Stimulated activated CD4-positive, alpha-beta T cell treated with anti-CD3 and anti-CD28 coated beads, TNF-alpha, amount 100 ng/mL, for 24 hours (primary cell): Measurements from ENCODE around the gene ETV4.
A peak's percentile ranks its signal among the peaks of the same experiment; 100 is the strongest.

Experiments used
- DNase-seq, 3 experiments: peaks; one replicate each; pipeline ENCODE4 v3.0.0-alpha.2; 2020; ENCODE audit warnings: low read depth in 3 of 3

Gene ETV4

DNA sequence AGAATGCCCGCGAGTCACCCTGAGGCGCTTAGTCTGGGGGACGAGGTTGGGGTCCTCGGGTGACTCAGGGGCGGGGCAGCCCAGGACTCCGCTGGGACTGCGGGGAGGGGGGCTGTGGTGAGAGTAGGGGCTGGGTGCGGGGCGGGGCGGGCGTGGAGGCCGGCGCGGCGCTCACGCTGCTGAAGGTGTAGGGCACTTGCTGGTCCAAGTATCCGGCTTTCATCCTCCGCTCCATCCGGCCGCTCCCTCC is 832 bp downstream of the ETV4 start:
- peak in 1 of 3 experiments; percentile 17 for DNase-seq

DNA sequence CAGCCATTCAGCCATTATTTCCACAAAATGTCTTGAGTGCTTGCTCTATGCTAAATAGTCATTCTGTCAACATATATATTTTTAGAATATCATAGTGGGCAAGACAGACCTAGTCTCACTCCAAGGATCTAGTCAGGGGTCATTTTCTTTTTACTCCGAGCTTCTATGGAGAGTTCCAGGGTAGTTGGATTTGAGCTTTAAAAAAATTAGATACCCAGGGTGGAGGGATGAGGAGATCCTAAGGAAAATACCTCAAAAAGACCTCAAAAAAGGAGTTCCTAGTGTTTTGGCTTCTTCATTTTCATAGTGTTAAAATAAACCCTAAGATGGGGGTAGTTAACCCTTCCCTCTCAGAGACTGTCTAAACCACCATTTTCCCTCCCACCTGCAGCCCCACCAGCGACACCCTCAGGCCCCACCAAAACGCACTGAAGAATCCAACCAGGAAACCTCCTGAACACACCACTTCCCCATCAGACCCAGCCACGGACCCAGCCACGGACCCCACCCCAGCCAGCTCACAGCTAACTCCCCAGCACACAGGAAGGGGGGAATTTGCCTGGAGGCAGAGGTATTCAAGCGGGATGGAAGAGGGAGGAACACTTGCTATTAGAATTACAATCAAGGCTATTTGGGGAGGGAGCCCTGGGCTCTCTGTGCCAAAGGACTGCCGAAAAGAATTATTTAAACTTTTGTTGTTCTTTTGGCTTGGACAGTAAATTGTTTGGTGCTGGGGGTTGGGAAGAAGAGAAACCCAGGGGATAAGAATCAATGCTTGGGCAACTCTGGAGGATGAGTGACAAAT is 2.2 kb downstream of the ETV4 start:
- DNase-seq, result no peak

DNA sequence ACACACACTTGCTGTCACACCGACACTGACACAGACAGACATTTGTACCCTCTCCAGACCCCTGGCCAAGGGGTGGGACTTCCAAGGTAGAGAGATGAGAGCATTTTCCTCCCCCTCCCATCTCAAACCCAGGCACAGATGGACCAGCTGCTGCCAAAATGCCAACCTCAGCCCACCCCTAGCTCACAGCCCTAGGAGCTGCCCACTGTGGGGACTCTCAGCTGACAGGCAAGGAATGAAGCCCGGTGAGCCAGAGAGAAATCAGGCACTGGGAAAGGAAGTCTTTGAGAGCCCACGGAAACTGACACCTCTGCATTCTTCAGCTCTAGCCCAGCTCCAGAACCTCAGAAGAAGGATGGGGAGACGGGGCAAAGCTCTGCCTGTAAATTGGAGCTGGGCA is 2.8 kb downstream of the ETV4 start:
- no peak for DNase-seq

DNA sequence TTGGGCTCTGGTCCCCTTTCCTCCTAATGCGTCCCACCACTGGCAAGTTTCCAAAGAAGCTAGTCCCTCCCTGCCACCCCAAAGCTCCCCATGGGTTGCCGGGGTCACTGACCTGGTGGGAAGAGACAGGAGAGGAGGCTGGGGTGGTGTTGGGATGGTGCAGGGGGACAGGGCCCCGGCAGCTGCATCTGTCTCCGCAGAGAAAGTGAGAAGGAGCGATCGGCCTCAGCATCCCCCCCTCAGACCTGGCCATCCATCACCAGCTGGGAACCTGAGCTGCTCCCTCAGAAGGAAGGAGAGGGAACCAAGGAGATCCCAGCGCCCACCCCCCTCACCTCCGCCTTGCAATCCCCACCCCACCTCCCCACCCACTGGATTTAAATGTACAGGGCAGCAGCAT is 3.3 kb downstream of the ETV4 start:
- no peak for DNase-seq

DNA sequence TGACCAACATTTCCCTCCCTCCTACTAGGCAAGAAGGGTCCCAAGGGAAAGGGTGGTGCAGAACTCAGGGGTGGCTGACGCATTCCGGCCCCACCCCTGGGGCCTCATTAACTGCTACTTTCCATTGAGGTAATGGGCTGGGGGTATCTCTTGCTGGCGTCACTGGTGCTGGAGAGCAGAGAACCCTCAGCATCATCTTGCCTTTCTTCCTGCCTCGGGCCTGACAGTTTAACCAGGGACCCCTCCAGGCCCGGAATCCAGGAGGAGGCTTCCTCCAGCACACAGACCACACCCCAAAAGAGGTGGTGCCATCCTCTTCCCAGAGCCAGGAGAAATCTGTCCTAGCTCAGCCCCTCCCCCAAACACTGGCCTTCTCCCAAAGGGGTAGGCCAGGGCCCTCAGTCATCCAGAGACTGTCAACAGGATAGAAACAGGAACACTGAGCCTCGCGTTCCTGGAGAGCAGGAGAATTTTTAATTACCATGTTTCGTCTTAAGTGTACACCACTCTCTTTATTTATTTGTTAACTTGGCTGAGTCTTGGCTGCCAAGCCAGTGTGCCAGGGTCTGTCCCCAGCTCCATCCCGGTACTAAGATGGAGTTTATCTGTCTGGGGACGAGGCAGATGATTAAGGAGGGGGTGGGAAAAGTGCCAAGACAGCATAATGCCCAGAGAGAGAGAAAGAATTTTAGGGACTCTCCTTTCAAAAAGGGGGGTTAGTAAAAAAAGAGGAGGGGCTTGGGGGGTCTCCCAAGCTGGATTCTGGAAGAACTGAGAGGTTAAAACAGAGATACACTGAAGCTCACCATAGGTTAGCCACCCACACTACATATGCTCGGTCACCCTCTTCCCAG is 5.1 kb downstream of the ETV4 start:
- DNase-seq, result no peak

DNA sequence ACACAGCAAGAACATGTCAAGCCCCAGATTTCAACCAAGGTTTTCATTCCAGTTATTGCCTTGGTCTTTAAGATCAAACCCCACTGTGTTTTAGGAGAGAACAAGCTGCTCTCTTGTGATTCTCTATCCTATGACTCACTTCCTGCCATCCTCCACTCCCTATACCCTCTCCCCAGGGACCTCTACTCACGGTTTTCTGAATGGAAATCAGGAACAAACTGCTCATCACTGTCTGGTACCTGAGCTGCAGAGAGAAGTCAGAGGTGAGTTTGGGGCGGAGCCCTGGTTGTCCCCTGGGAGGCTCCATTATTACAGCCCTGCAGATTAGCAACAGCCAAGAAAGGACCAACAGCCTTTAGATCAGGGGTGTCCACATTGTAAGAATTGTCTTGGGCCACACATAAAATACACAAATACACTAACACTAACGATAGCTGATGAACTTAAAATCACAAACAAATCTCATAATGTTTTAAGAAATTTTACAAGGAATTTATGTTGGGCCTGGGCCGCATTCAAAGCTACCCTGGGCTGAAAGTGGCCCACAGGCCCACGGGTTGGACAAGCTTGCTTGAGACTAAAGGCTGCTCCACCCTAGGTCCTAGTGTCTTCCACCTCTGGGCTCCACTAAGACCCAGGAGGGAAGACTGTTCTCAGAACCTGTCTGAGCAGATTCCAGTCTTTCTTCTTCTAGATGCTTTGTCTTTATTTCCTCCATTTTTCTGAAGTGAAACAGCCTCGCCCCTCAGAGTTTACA is 9.7 kb downstream of the ETV4 start:
- no peak for DNase-seq

DNA sequence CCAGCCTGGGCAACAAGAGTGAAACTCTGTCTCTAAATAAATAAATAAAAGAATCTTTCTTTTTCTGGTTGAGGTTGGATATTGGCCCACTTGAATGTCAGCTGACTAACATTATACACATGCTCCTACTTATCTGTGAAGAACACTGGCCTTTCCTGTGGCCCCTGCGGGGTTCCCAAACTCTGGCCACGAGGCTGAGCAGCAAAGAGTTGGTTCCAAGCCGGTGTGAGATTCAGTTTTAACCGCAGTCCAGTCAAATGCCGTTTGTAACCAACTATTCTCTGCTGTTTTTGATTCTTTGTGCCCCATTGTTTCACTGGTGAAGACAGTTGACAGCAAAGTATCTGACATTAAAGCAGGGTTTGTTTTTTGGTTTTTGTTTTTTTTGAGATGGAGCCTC is 11.2 kb downstream of the ETV4 start:
- DNase-seq, result no peak

DNA sequence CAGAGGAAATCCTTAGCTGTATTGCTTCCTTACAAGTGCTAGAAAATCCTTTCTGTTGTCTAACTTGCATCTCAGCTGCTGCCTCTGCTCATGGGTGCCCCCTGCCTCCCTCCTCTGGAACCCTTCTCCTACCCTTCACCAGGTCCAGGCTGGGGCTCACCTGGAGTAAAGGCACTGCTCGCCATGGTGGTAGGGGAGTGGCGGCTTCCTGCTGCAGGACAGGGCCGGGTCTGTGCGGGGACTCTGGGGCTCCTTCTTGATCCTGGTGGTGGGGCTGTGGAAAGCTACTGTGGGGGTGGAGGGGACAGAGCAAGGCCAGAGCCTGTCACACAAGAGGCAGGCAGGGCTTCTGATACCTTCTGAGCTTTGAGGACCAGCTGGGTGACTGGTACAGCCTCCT is 12.4 kb downstream of the ETV4 start:
- no peak for DNase-seq

DNA sequence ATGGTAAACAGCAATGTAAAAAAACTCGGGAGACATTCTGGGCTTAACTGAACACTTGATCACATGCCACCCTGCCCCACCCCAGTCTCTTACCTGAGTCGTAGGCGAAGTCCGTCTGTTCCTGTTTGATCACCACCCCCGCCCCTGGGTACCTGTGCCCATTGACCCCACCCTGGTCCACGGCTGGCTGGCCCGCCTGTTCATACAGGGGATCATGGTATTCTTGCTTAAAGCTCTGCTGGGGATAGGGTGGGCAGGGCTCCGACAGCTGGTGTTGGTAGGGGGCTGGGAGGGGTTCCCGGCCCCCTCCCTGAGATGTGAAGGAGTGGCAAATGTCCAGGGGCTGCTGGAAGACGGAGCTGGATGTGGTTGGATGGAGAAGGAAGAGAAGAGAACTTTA is 13.6 kb downstream of the ETV4 start:
- DNase-seq, result no peak

DNA sequence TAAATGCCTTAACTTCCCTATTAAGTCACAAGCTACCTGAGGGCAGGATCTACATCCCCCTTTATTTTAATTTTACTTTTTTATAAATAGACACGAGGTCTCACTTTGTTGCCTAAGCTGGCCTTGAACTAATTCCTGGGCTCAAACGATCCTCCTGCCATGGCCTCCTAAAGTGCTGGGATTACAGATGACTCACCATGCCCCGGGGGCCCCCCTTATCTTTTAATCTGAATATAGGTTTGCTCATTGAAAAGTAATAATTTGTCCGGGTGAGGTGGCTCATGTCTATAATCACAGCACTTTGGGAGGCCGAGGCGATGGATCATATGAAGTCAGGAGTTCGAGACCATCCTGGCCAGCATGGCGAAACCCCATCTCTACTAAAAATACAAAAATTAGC is 14.2 kb downstream of the ETV4 start:
- no peak for DNase-seq

DNA sequence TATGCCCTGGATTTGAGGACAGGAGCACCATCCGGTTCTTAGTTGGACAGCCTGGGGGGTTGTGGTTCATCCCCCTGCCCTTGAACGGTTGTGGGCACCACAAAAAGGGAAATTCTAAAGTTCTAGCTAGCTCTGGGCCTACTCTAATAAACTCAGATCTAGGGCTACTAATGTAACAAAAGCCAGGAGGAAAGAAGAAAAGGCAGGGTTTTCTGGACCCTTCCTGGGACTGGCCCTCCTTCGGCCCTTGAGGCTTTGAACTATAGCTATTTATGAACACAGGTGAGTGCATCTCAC is 15.1 kb downstream of the ETV4 start:
- no peak for DNase-seq

DNA sequence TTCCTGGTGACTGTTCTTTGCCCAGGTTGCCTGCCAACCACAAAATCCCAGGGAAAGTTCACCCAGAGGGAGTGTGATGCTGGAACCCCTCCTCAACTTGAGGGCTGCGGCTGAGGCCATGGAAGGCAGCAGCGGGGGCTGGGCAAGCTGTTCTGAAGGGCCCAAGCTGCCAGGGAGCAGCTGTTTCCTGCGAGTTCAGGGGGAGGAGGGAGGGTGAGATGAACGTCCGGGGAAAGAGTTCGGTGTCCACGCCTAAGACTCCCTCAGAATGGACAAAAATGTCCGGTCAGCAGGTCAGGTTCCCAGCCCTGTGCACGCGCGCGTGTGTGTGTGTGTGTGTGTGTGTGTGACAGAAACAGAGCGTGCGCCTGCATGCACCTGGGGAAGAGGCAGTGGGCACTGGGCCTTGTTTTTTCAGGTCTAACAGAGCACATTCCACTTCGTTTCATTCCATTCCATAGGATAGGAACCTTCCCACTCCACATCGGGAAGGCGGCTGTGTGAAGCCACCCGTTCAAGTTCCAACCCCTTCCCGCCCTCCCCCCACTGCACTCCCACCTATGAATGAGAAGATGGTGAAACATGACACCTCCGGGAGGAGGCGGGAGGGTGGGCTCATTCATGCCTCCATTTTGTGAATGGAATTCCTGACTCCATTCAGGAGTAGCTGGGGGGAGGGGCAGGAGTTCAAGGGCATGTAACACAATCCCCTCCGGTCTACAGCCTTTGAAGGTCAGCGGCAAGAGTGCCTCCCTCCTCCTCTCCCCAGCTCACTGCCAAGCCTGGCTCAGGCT is 15.7 kb downstream of the ETV4 start:
- DNase-seq, result no peak

DNA sequence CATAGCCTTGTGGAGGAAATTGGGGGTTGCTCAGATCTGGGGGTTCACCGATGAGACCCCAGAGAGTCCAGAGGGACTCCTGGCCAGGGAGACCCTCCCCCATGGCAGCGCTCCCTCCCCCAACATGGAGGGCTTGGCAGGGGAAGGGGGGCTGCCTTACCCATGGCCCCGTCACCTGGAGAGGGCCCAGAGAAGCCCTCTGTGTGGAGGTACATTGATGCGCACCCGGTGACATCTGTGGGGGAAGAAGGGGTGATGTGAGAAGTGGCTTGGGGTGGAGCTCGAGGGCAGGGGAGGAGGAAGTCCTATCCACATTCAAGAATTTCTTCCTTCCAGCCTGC is 16.2 kb downstream of the ETV4 start:
- no peak for DNase-seq

DNA sequence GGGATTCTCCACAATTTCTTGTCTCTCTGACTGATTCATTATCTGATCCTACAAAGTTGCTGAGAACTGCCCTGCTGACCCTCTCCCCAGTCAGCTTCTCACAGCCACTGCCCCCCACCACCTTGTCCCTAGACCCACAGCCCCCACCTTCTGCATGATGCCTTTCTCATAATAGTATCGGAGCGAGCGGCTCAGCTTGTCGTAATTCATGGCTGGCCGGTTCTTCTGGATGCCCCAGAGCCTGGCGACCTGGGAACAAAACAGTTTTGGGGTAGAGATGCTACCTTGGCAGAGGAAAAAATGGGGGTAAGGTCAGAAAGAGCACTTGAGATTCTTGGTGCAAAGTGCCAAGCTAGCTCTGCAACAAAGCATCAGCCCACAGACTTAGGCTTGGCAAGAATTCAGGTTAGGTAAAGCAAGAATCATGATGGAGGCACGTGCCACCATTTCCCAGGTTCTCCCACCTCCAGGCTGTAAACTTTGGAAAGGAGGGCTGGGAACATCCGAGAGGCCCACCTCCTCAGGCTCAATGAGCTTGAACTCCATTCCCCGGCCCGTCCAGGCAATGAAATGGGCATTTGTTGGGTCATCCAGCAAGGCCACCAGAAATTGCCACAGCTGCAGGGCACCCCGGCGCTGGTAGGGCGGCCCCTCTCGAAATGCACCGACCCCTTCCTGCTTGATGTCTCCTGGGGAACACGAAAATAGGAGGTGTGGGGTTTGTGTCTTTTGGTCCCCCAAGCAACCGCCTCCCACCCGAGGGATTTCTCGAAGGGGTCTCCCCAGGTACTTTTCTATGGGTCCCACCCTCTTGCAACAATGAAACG is 16.9 kb downstream of the ETV4 start:
- DNase-seq, result no peak

DNA sequence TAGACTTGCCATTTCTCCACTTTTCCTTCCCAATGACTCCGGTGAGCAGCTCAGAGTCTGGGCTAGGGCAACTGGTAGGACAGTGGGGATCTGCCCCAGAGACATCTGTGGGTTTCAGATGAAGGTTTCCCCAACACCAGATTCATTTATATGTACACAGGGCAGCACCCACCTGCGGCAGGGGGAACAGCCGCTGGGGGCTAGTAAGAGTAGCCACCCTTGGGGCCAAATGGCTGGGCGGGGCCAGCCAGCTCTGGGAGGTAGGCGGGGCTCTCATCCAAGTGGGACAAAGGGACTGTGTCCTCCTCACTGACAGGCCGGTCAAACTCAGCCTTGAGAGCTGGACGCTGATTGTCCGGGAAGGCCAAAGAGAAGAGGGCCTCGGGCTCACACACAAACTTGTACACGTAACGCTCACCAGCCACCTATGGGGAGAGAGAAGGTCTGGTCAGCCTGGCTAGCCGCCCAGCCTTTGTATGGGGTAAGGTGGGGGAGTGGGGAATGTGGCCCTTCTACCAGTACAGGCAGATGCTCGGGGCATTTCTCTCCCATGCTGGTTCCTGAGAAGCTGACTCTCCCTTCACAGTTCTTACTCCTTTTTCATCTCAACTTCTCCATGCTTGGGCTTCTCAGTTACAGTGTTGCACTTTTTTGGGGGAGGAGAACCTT is 17.7 kb downstream of the ETV4 start:
- no peak for DNase-seq

DNA sequence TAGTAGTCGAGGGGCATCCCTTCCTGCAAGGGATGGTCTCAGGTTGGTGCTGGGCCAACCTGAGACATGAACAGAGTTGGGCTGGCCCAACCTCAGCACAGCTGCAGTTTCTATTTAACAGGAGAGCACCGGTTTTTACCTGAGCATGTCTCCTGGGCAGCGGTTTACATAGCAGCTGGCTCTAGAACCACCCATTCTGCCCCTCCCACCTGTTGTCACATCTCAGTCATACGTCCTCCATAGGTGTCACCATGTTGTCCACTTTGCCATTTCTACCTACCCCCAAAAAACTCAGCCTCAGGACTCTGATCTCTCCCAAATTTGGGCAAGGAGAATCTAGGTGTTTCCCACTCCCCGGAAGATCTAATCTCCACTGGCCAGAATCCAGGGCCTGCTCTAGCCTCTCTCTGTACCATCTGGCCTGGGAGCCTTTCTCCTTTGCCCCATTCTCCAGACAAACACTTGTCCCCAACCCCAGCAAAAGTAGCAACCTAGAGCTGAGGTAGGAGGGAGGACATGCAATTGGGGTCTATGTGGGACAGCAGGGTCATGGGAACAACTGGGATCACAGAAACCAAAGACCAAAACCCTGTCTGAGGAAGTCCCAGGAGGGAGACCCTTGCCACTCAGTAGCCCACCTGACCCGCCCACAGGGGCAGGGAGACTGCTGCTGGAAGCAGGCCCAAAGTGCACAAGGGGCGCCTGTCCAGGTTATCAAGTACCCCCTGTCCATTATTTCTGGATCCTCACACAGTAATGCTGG is 19.1 kb downstream of the ETV4 start:
- no peak for DNase-seq

DNA sequence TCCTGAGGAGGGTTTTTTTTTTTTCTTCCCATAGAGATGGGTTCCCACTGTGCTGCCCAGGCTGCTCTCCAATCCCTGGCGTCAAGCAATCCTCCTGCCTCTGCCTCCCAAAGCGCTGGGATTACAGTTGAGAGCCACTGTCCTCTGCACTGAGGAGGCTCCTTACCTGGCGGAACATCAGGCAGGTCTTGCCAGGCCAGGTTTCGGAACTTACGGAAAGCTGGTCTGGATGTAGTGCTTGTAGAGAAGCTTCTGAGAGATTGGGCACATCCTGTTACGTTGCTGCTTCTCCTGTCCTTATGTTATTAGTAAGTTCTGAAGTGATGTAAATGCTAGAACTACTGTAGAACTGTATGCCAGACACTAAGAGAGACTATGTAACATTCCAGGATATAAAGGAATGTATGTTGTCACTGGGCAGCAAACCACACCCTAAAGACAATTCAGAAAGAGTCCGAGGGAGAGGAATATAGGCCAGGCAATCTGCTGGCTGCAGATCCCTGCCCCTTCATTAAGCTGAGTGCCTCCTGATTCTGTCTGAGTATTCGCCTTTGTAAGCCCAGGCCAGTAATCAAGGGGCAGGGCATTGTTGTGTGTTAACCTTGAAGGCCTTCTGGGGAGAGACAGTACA is 21.1 kb downstream of the ETV4 start:
- DNase-seq, result no peak

DNA sequence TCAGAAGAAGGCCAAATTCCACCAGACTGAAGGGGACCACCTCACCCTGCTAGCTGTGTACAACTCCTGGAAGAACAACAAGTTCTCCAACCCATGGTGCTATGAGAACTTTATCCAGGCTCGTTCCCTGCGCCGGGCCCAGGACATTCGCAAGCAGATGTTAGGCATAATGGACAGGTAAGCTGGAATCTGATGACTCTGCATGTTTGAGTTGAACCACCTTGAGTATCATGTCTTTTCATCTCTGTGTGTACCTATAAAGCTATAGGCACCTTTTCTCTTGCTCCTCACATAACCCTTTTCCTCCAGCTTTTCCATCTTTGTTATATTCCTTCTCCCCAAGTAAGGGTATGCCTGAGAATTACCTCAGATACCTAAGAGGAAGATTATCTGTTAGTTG is 24.8 kb downstream of the ETV4 start:
- no peak for DNase-seq

DNA sequence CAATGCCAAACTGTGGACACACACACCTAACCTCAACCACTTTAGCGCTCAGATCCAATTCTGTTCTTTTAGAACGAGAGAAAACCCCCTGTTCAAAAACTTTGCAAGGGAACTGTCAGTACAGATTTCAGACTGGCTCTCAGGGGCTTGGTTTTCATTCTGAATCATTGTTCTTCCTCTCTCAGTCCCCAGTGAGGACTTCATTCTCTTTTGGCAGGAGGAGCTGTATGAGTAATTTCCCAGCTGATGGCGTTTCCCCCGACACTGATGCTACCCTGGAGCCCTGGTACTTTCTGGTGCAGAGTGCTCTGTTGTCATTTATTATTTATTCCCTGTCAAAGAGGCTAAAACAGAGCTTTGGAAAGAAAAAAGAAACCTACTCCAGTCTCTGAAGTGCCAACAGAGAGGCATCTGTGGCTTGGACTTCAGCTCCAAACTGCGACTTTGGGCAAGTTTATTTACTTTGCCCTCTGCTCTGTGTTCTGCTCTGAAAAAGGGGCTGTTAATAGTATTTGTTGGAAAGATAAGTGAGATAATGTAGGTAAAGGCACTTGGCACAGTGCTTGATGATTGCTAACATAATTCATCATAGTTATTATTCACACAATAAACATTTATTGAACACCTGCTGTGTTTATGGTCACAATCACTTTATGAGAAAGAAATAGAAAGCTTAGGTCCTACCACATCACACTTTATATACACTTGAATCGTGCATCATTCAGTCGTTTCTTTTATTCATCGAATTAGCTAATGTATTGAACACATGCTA is 28.3 kb downstream of the ETV4 start:
- no peak for DNase-seq
